Chondrocyte (in vitro differentiated cells): ENCODE data around the gene ADAT3. TPM values are rescaled to one million over a fixed set of nuclear protein-coding genes. Genes with fewer than 3 reads are reported as not detected.

Experiments
- DNase-seq: peaks from one replicate; pipeline ENCODE4 v3.0.0; 2021; ENCODE audit warnings: mixed read lengths, low spot score
- H3K27ac Mint-ChIP-seq: one replicate; pipeline ENCODE4 v1.8.0; 2021; ENCODE audit warnings: mild to moderate bottlenecking, moderate library complexity, mixed read lengths; ENCODE audit not compliant: unreplicated experiment
- H3K27me3 Mint-ChIP-seq: 2 replicates; pipeline ENCODE4 v1.8.0; 2021; ENCODE audit warnings: low read depth, mixed read lengths
- H3K36me3 Mint-ChIP-seq: 2 replicates; pipeline ENCODE4 v1.8.0; 2021; ENCODE audit warnings: low read depth, mixed read lengths
- H3K4me1 Mint-ChIP-seq: 2 replicates; pipeline ENCODE4 v1.8.0; 2021; ENCODE audit warnings: low read depth, mild to moderate bottlenecking, mixed read lengths
- H3K4me3 Mint-ChIP-seq: one replicate; pipeline ENCODE4 v1.8.0; 2021; ENCODE audit warnings: mild to moderate bottlenecking, moderate library complexity, mixed read lengths; ENCODE audit not compliant: unreplicated experiment
- H3K9me3 Mint-ChIP-seq: 2 replicates; pipeline ENCODE4 v1.8.0; 2021; ENCODE audit warnings: low read depth, mixed read lengths
- CTCF ChIP-seq: fragments of 200-600 bp; sonication (generic); IDR thresholded peaks from 2 replicates; pipeline ENCODE4 v1.5.0; 2021; ENCODE audit warnings: antibody characterized with exemption, mild to moderate bottlenecking, moderate library complexity
- total RNA-seq: library from RNA; stranded (reverse); gene quantifications from 3 replicates; pipeline ENCODE4 v1.2.1, GENCODE V29; 2021

Gene ADAT3
- total RNA-seq, 1 donor from 2014 or later = 3.6 TPM

- H3K4me3 Mint-ChIP-seq = peak within 1 kb of the TSS; percentile 86
These were observed 36.2 kb downstream of the ADAT3 start, which contains the start of gene CSNK1G2 for GRCh38 chr19:1941146-1942077. TSS of gene CSNK1G2 (plus strand) at chr19:1941172. CDS start at chr19:1969773, 28,601 bp downstream.

GRCh38 chr19:1942078-1942933 is 37.1 kb downstream of the ADAT3 start:
- no peaks in the 10 kb centered on the region for H3K27me3 Mint-ChIP-seq
- peak overlapping the region; percentile 86 for H3K4me3 Mint-ChIP-seq
- peak overlapping the region; percentile 85 for H3K27ac Mint-ChIP-seq
- peaks cover 31% of the 10 kb centered on the region for H3K4me1 Mint-ChIP-seq
- TF ChIP-seq CTCF = peak; percentile 5
- H3K9me3 Mint-ChIP-seq = no peaks in the 10 kb centered on the region
- no peak for DNase-seq
- no peaks in the 10 kb centered on the region for H3K36me3 Mint-ChIP-seq

More at GRCh38 chr19:1941146-1942077, 36.2 kb downstream of the ADAT3 start, which contains the start of gene CSNK1G2:
- no peak for DNase-seq
- Mint-ChIP-seq H3K27me3 (no peaks in the 10 kb centered on the region), H3K9me3 (no peaks in the 10 kb centered on the region), H3K4me1 (peaks cover 31% of the 10 kb centered on the region), H3K27ac (peak within 1 kb of the TSS; percentile 98), H3K36me3 (no peaks in the 10 kb centered on the region)
- no peak for TF ChIP-seq CTCF

- H3K9me3 Mint-ChIP-seq = no peaks in the 10 kb centered on the region
These were observed 37.8 kb downstream of the ADAT3 start for GRCh38 chr19:1942934-1943555.

GRCh38 chr19:1943661-1944087 is 38.5 kb downstream of the ADAT3 start:
- Mint-ChIP-seq H3K36me3 (no peaks in the 10 kb centered on the region), H3K27ac (peak overlapping the region; percentile 85), H3K27me3 (no peaks in the 10 kb centered on the region), H3K9me3 (no peaks in the 10 kb centered on the region), H3K4me3 (peak overlapping the region; percentile 86), H3K4me1 (peaks cover 34% of the 10 kb centered on the region)
- DNase-seq = no peak
- TF ChIP-seq CTCF = no peak

More at GRCh38 chr19:1942934-1943555, 37.8 kb downstream of the ADAT3 start:
- H3K4me3 Mint-ChIP-seq = peak overlapping the region; percentile 86
- H3K4me1 Mint-ChIP-seq = peaks cover 31% of the 10 kb centered on the region
- TF ChIP-seq CTCF = no peak
- peak overlapping the region; percentile 85 for H3K27ac Mint-ChIP-seq
- DNase-seq = no peak
- H3K36me3 Mint-ChIP-seq = no peaks in the 10 kb centered on the region
- no peaks in the 10 kb centered on the region for H3K27me3 Mint-ChIP-seq
